WTC11 (cell line): ENCODE measurements around the gene HPS1. TPM values are rescaled to one million over a fixed set of nuclear protein-coding genes. Genes with fewer than 3 reads are reported as not detected.

Experiments used
- ATAC-seq: fragments of 200-7000 bp; cut with Tn5 transposase; 2 replicates; pipeline ENCODE4 v1.10.0; 2021; ENCODE audit warnings: mild to moderate bottlenecking, moderate library complexity
- CTCF ChIA-PET: fragments of 300-600 bp; sonication (Branson Sonifier 250); formaldehyde crosslinking; loops from one replicate; lab custom pipeline; 2021; ENCODE audit warnings: antibody characterized with exemption; lab: Charles Lee
- POLR2A ChIA-PET: fragments of 350-600 bp; sonication (Branson Sonifier 250); formaldehyde crosslinking; loops from one replicate; lab custom pipeline; 2021; ENCODE audit warnings: antibody characterized with exemption; lab: Charles Lee
- DNase-seq: peaks from one replicate; pipeline ENCODE4 v3.0.0; 2021; ENCODE audit warnings: low spot score
- H3K27ac Mint-ChIP-seq: 2 replicates; pipeline ENCODE4 v1.8.0; 2021; ENCODE audit warnings: mixed read lengths
- H3K27me3 Mint-ChIP-seq: 2 replicates; pipeline ENCODE4 v1.8.0; 2021; ENCODE audit warnings: low read depth, mild to moderate bottlenecking, moderate library complexity, mixed read lengths
- H3K36me3 Mint-ChIP-seq: 2 replicates; pipeline ENCODE4 v1.8.0; 2021; ENCODE audit warnings: mixed read lengths
- H3K4me1 Mint-ChIP-seq: 2 replicates; pipeline ENCODE4 v1.8.0; 2022; ENCODE audit warnings: mixed read lengths
- H3K4me3 Mint-ChIP-seq: 2 replicates; pipeline ENCODE4 v1.8.0; 2021; ENCODE audit warnings: mild to moderate bottlenecking, moderate library complexity, mixed read lengths
- H3K9me3 Mint-ChIP-seq: 2 replicates; pipeline ENCODE4 v1.8.0; 2021; ENCODE audit warnings: mixed read lengths
- CBFB ChIP-seq: sonication (generic); formaldehyde crosslinking; IDR thresholded peaks from 2 replicates; pipeline ENCODE4 v1.8.1; 2022; ENCODE audit warnings: mild to moderate bottlenecking, low read depth, missing genetic modification reagents
- CREB1 ChIP-seq: sonication (generic); formaldehyde crosslinking; IDR thresholded peaks from 2 replicates; pipeline ENCODE4 v1.8.0; 2023; ENCODE audit warnings: mild to moderate bottlenecking, missing genetic modification reagents
- HMGA2 ChIP-seq: fragments of 250-450 bp; sonication (Bioruptor Pico); IDR thresholded peaks from 2 replicates; pipeline ENCODE4 v1.4.0; 2021; ENCODE audit warnings: mild to moderate bottlenecking, moderate library complexity
- OVOL2 ChIP-seq: fragments of 250-450 bp; sonication (Bioruptor Pico); IDR thresholded peaks from 2 replicates; pipeline ENCODE4 v1.9.0; 2021; ENCODE audit warnings: mild to moderate bottlenecking, borderline replicate concordance
- SMAD4 ChIP-seq: sonication (generic); formaldehyde crosslinking; IDR thresholded peaks from 2 replicates; pipeline ENCODE4 v1.8.0; 2022; ENCODE audit warnings: mild to moderate bottlenecking, missing genetic modification reagents
- TEAD1 ChIP-seq: sonication (generic); formaldehyde crosslinking; IDR thresholded peaks from 2 replicates; pipeline ENCODE4 v1.8.0; 2022; ENCODE audit warnings: mild to moderate bottlenecking, missing genetic modification reagents
- TP53 ChIP-seq: sonication (generic); formaldehyde crosslinking; IDR thresholded peaks from 2 replicates; pipeline ENCODE4 v1.8.1; 2023; ENCODE audit warnings: mild to moderate bottlenecking, missing genetic modification reagents
- ZNF121 ChIP-seq: sonication (generic); formaldehyde crosslinking; IDR thresholded peaks from 2 replicates; pipeline ENCODE4 v1.8.0; 2023; ENCODE audit warnings: missing genetic modification reagents
- ZNF232 ChIP-seq: sonication (generic); formaldehyde crosslinking; IDR thresholded peaks from 2 replicates; pipeline ENCODE4 v1.8.0; 2022; ENCODE audit warnings: mild to moderate bottlenecking, missing genetic modification reagents
- ZNF671 ChIP-seq: fragments of 250-450 bp; sonication (Bioruptor Pico); IDR thresholded peaks from 2 replicates; pipeline ENCODE4 v1.8.0; 2021; ENCODE audit warnings: mild to moderate bottlenecking
- total RNA-seq: library from RNA; stranded (reverse); gene quantifications from 3 replicates; pipeline ENCODE4 v1.2.3, GENCODE V29; 2021
- TF ChIP-seq, protein P1 (sequence below): sonication (generic); formaldehyde crosslinking; IDR thresholded peaks from 2 replicates; pipeline ENCODE4 v1.8.0; 2022; ENCODE audit warnings: mild to moderate bottlenecking, missing genetic modification reagents
- TF ChIP-seq, protein P2 (sequence below): sonication (generic); formaldehyde crosslinking; conservative IDR thresholded peaks from 2 replicates; pipeline ENCODE4 v1.8.1; 2023; ENCODE audit warnings: mild to moderate bottlenecking, low read depth, missing genetic modification reagents, moderate library complexity
- TF ChIP-seq, protein P3 (sequence below): sonication (generic); formaldehyde crosslinking; IDR thresholded peaks from 2 replicates; pipeline ENCODE4 v1.8.1; 2022; ENCODE audit warnings: mild to moderate bottlenecking, missing genetic modification reagents, moderate library complexity, borderline replicate concordance
- TF ChIP-seq, protein P4 (sequence below): fragments of 250-450 bp; sonication (Bioruptor Pico); IDR thresholded peaks from 2 replicates; pipeline ENCODE4 v1.8.0; 2021; ENCODE audit warnings: mild to moderate bottlenecking
- TF ChIP-seq, protein P5 (sequence below): fragments of 250-450 bp; sonication (Bioruptor Pico); IDR thresholded peaks from 2 replicates; pipeline ENCODE4 v2.1.2; 2022; ENCODE audit warnings: mild to moderate bottlenecking, moderate library complexity
- TF ChIP-seq, protein P6 (sequence below): sonication (generic); formaldehyde crosslinking; IDR thresholded peaks from 2 replicates; pipeline ENCODE4 v1.8.0; 2022; ENCODE audit warnings: mild to moderate bottlenecking, missing genetic modification reagents
- TF ChIP-seq, protein P7 (sequence below): sonication (generic); formaldehyde crosslinking; conservative IDR thresholded peaks from 2 replicates; pipeline ENCODE4 v1.8.1; 2022; ENCODE audit warnings: mild to moderate bottlenecking, missing genetic modification reagents
- TF ChIP-seq, protein P8 (sequence below): fragments of 200-600 bp; IDR thresholded peaks from 2 replicates; pipeline ENCODE4 v1.8.0; 2022; ENCODE audit warnings: antibody characterized with exemption
- TF ChIP-seq, protein P9 (sequence below): fragments of 250-450 bp; sonication (Bioruptor Pico); IDR thresholded peaks from 2 replicates; pipeline ENCODE4 v1.9.0; 2021; ENCODE audit warnings: mild to moderate bottlenecking, borderline replicate concordance

Gene HPS1
- total RNA-seq, 1 experiment from 2014 or later, result 49.3 TPM

DNA sequence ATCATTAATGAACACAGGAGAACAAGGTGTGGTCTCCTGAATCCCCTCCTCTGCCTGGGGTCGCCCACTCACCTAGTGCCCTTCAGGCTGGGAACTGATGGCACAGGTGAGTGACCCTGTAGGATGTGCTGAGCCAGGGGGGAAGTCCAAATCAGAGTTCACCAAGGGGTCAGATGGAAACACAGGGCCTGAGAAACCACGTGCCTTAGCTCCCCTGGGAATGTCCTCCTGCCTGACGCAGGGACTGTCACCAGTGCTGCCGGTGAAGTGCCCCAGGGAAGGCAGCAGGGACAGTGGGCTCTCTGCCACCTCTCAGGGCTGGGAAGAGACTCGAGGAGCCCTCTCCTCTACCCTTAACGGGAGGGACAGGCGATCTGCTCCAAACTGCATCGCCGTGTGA, 25.9 kb downstream of the HPS1 start:
- no peaks in the 10 kb centered on the region for H3K27me3 Mint-ChIP-seq
- no peak overlapping the region for H3K4me3 Mint-ChIP-seq
- POLR2A ChIA-PET, result no interaction called here
- ATAC-seq, result no peak
- H3K27ac Mint-ChIP-seq, result no peak overlapping the region
- no peak for DNase-seq
- peaks cover 3% of the 10 kb centered on the region; the same call in 1 of the 2 replicates for H3K36me3 Mint-ChIP-seq
- no peaks in the 10 kb centered on the region for H3K9me3 Mint-ChIP-seq
- peaks cover 2% of the 10 kb centered on the region for H3K4me1 Mint-ChIP-seq
- TF ChIP-seq HMGA2 (no peak), ZNF671 (no peak), CBFB (no peak), TP53 (CRISPR knock-in tag) (no peak), CREB1 (no peak), TEAD1 (CRISPR knock-in tag) (no peak), OVOL2 (no peak), ZNF232 (CRISPR knock-in tag) (no peak), ZNF121 (CRISPR knock-in tag) (no peak), SMAD4 (CRISPR knock-in tag) (no peak)
- TF ChIP-seq, protein P1, sequence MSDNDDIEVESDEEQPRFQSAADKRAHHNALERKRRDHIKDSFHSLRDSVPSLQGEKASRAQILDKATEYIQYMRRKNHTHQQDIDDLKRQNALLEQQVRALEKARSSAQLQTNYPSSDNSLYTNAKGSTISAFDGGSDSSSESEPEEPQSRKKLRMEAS (CRISPR knock-in tag), result no peak
- TF ChIP-seq, protein P2, sequence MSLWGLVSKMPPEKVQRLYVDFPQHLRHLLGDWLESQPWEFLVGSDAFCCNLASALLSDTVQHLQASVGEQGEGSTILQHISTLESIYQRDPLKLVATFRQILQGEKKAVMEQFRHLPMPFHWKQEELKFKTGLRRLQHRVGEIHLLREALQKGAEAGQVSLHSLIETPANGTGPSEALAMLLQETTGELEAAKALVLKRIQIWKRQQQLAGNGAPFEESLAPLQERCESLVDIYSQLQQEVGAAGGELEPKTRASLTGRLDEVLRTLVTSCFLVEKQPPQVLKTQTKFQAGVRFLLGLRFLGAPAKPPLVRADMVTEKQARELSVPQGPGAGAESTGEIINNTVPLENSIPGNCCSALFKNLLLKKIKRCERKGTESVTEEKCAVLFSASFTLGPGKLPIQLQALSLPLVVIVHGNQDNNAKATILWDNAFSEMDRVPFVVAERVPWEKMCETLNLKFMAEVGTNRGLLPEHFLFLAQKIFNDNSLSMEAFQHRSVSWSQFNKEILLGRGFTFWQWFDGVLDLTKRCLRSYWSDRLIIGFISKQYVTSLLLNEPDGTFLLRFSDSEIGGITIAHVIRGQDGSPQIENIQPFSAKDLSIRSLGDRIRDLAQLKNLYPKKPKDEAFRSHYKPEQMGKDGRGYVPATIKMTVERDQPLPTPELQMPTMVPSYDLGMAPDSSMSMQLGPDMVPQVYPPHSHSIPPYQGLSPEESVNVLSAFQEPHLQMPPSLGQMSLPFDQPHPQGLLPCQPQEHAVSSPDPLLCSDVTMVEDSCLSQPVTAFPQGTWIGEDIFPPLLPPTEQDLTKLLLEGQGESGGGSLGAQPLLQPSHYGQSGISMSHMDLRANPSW (CRISPR knock-in tag), result no peak
- TF ChIP-seq, protein P3, sequence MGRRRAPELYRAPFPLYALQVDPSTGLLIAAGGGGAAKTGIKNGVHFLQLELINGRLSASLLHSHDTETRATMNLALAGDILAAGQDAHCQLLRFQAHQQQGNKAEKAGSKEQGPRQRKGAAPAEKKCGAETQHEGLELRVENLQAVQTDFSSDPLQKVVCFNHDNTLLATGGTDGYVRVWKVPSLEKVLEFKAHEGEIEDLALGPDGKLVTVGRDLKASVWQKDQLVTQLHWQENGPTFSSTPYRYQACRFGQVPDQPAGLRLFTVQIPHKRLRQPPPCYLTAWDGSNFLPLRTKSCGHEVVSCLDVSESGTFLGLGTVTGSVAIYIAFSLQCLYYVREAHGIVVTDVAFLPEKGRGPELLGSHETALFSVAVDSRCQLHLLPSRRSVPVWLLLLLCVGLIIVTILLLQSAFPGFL (CRISPR knock-in tag), result no peak
- TF ChIP-seq, protein P4, sequence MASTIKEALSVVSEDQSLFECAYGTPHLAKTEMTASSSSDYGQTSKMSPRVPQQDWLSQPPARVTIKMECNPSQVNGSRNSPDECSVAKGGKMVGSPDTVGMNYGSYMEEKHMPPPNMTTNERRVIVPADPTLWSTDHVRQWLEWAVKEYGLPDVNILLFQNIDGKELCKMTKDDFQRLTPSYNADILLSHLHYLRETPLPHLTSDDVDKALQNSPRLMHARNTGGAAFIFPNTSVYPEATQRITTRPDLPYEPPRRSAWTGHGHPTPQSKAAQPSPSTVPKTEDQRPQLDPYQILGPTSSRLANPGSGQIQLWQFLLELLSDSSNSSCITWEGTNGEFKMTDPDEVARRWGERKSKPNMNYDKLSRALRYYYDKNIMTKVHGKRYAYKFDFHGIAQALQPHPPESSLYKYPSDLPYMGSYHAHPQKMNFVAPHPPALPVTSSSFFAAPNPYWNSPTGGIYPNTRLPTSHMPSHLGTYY (CRISPR knock-in tag), result no peak
- TF ChIP-seq, protein P5, sequence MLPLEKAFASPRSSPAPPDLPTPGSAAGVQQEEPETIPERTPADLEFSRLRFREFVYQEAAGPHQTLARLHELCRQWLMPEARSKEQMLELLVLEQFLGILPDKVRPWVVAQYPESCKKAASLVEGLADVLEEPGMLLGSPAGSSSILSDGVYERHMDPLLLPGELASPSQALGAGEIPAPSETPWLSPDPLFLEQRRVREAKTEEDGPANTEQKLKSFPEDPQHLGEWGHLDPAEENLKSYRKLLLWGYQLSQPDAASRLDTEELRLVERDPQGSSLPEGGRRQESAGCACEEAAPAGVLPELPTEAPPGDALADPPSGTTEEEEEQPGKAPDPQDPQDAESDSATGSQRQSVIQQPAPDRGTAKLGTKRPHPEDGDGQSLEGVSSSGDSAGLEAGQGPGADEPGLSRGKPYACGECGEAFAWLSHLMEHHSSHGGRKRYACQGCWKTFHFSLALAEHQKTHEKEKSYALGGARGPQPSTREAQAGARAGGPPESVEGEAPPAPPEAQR (CRISPR knock-in tag), result no peak
- TF ChIP-seq, protein P6, sequence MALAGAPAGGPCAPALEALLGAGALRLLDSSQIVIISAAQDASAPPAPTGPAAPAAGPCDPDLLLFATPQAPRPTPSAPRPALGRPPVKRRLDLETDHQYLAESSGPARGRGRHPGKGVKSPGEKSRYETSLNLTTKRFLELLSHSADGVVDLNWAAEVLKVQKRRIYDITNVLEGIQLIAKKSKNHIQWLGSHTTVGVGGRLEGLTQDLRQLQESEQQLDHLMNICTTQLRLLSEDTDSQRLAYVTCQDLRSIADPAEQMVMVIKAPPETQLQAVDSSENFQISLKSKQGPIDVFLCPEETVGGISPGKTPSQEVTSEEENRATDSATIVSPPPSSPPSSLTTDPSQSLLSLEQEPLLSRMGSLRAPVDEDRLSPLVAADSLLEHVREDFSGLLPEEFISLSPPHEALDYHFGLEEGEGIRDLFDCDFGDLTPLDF (CRISPR knock-in tag), result no peak
- TF ChIP-seq, protein P7, sequence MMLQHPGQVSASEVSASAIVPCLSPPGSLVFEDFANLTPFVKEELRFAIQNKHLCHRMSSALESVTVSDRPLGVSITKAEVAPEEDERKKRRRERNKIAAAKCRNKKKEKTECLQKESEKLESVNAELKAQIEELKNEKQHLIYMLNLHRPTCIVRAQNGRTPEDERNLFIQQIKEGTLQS (CRISPR knock-in tag), result no peak
- TF ChIP-seq, protein P8, sequence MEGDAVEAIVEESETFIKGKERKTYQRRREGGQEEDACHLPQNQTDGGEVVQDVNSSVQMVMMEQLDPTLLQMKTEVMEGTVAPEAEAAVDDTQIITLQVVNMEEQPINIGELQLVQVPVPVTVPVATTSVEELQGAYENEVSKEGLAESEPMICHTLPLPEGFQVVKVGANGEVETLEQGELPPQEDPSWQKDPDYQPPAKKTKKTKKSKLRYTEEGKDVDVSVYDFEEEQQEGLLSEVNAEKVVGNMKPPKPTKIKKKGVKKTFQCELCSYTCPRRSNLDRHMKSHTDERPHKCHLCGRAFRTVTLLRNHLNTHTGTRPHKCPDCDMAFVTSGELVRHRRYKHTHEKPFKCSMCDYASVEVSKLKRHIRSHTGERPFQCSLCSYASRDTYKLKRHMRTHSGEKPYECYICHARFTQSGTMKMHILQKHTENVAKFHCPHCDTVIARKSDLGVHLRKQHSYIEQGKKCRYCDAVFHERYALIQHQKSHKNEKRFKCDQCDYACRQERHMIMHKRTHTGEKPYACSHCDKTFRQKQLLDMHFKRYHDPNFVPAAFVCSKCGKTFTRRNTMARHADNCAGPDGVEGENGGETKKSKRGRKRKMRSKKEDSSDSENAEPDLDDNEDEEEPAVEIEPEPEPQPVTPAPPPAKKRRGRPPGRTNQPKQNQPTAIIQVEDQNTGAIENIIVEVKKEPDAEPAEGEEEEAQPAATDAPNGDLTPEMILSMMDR, result no peak
- TF ChIP-seq, protein P9, sequence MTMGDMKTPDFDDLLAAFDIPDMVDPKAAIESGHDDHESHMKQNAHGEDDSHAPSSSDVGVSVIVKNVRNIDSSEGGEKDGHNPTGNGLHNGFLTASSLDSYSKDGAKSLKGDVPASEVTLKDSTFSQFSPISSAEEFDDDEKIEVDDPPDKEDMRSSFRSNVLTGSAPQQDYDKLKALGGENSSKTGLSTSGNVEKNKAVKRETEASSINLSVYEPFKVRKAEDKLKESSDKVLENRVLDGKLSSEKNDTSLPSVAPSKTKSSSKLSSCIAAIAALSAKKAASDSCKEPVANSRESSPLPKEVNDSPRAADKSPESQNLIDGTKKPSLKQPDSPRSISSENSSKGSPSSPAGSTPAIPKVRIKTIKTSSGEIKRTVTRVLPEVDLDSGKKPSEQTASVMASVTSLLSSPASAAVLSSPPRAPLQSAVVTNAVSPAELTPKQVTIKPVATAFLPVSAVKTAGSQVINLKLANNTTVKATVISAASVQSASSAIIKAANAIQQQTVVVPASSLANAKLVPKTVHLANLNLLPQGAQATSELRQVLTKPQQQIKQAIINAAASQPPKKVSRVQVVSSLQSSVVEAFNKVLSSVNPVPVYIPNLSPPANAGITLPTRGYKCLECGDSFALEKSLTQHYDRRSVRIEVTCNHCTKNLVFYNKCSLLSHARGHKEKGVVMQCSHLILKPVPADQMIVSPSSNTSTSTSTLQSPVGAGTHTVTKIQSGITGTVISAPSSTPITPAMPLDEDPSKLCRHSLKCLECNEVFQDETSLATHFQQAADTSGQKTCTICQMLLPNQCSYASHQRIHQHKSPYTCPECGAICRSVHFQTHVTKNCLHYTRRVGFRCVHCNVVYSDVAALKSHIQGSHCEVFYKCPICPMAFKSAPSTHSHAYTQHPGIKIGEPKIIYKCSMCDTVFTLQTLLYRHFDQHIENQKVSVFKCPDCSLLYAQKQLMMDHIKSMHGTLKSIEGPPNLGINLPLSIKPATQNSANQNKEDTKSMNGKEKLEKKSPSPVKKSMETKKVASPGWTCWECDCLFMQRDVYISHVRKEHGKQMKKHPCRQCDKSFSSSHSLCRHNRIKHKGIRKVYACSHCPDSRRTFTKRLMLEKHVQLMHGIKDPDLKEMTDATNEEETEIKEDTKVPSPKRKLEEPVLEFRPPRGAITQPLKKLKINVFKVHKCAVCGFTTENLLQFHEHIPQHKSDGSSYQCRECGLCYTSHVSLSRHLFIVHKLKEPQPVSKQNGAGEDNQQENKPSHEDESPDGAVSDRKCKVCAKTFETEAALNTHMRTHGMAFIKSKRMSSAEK (CRISPR knock-in tag), result no peak
- TF ChIP-seq, all 79 proteins: peak for 0
- CTCF ChIA-PET, result interaction anchor here (0.9 kb wide), 1 partner anchor 46 kb away, joined by 3 read pairs; no protein-coding TSS in a partner anchor
